Calu3 (cell line): Measurements from ENCODE around the gene TSC2. TPM values are rescaled to one million over a fixed set of nuclear protein-coding genes. Genes with fewer than 3 reads are reported as not detected.

Source experiments
- BruUV-seq: library from RNA; stranded (reverse); fragments of 400-500 nt; replicated peaks from 2 replicates; lab custom pipeline; 2021; lab: Mats Ljungman, UMichigan
- CTCF ChIA-PET: fragments of 300-600 bp; sonication (Branson Sonifier 250); formaldehyde crosslinking; loops from one replicate; lab custom pipeline; 2022; ENCODE audit warnings: antibody characterized with exemption; lab: Charles Lee
- DNase-seq: peaks from one replicate; pipeline ENCODE4 v3.0.0; 2022
- H3K27ac Mint-ChIP-seq: one replicate; pipeline ENCODE4 v1.8.0; 2022; ENCODE audit warnings: mixed read lengths; ENCODE audit not compliant: unreplicated experiment
- H3K27me3 Mint-ChIP-seq: one replicate; pipeline ENCODE4 v1.8.0; 2022; ENCODE audit warnings: mixed read lengths; ENCODE audit not compliant: unreplicated experiment
- H3K36me3 Mint-ChIP-seq: one replicate; pipeline ENCODE4 v1.8.0; 2022; ENCODE audit warnings: mild to moderate bottlenecking, moderate library complexity, mixed read lengths; ENCODE audit not compliant: insufficient read depth, unreplicated experiment
- H3K4me1 Mint-ChIP-seq: one replicate; pipeline ENCODE4 v1.8.0; 2022; ENCODE audit warnings: mild to moderate bottlenecking, low read depth, mixed read lengths; ENCODE audit not compliant: unreplicated experiment
- H3K4me3 Mint-ChIP-seq: one replicate; pipeline ENCODE4 v1.8.0; 2022; ENCODE audit warnings: mild to moderate bottlenecking, low read depth, moderate library complexity, mixed read lengths; ENCODE audit not compliant: unreplicated experiment
- H3K9me3 Mint-ChIP-seq: one replicate; pipeline ENCODE4 v1.8.0; 2022; ENCODE audit warnings: low read depth, mixed read lengths; ENCODE audit not compliant: unreplicated experiment
- intact Hi-C: fragments of 100-400 bp; cut with micrococcal nuclease; formaldehyde crosslinking; loops from one replicate; pipeline ENCODE4 v1.10.0; 2022; ENCODE audit not compliant: unreplicated experiment
- total RNA-seq: library from RNA; stranded (reverse); gene quantifications from 2 replicates; pipeline ENCODE4 v1.2.3, GENCODE V29; 2022
- TF ChIP-seq, protein P1 (sequence below): fragments of 200-600 bp; IDR thresholded peaks from one replicate; pipeline ENCODE4 v1.8.0; 2022; ENCODE audit warnings: antibody characterized with exemption; ENCODE audit not compliant: unreplicated experiment

Gene TSC2
- total RNA-seq, 1 experiment from 2014 or later = 170 TPM

DNA sequence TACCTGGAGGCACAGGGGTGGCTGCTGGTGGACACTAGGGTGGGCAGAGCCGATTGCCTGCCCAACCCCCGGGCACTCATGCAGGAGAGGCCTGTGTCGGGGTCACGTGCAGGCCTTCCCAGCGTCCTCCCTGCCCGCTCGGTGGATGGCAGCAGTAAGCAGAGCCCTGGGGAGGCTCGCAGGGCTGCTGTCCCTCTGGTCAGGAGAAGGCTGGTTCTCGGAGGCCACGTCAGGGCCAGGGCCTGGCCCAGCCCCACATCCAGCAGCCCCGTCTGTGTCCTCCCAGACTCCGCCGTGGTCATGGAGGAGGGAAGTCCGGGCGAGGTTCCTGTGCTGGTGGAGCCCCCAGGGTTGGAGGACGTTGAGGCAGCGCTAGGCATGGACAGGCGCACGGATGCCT, 35.6 kb downstream of the TSC2 start:
- peaks cover 59% of the 10 kb centered on the region for H3K36me3 Mint-ChIP-seq
- no TSS peak for BruUV-seq
- H3K27ac Mint-ChIP-seq = no peak overlapping the region
- H3K9me3 Mint-ChIP-seq = no peaks in the 10 kb centered on the region
- intact Hi-C loops = no loop called here
- TF ChIP-seq, protein P1, sequence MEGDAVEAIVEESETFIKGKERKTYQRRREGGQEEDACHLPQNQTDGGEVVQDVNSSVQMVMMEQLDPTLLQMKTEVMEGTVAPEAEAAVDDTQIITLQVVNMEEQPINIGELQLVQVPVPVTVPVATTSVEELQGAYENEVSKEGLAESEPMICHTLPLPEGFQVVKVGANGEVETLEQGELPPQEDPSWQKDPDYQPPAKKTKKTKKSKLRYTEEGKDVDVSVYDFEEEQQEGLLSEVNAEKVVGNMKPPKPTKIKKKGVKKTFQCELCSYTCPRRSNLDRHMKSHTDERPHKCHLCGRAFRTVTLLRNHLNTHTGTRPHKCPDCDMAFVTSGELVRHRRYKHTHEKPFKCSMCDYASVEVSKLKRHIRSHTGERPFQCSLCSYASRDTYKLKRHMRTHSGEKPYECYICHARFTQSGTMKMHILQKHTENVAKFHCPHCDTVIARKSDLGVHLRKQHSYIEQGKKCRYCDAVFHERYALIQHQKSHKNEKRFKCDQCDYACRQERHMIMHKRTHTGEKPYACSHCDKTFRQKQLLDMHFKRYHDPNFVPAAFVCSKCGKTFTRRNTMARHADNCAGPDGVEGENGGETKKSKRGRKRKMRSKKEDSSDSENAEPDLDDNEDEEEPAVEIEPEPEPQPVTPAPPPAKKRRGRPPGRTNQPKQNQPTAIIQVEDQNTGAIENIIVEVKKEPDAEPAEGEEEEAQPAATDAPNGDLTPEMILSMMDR = no peak
- no peak for DNase-seq
- CTCF ChIA-PET = no interaction called here
- H3K4me1 Mint-ChIP-seq = no peaks in the 10 kb centered on the region
- no peak overlapping the region for H3K4me3 Mint-ChIP-seq
- H3K27me3 Mint-ChIP-seq = no peaks in the 10 kb centered on the region

DNA sequence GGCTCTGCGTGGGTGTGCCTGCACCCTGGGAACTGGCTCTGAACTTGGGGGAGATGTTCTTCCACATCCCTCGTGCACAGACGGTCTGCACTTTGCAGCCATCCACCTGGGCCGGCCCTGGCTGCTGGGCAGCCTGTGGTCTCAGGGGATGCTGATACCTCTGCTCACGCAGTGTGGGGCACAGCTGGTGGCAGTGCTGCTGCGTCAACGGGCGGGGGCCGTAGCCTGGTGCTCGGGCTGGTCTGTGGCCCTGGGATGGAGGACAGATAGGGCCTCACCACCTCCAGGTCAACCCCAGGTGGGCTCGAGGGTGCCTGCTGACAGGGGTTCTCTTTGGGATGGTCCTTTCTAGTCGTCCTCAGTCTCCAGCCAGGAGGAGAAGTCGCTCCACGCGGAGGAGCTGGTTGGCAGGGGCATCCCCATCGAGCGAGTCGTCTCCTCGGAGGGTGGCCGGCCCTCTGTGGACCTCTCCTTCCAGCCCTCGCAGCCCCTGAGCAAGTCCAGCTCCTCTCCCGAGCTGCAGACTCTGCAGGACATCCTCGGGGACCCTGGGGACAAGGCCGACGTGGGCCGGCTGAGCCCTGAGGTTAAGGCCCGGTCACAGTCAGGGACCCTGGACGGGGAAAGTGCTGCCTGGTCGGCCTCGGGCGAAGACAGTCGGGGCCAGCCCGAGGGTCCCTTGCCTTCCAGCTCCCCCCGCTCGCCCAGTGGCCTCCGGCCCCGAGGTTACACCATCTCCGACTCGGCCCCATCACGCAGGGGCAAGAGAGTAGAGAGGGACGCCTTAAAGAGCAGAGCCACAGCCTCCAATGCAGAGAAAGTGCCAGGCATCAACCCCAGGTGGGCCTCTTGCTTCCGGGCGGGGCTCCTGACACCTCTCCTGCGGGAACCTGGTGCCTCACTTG, 36.3 kb downstream of the TSC2 start:
- CTCF ChIA-PET = no interaction called here
- DNase-seq = no peak
- no peak overlapping the region for H3K4me3 Mint-ChIP-seq
- no peak overlapping the region for H3K27ac Mint-ChIP-seq
- no TSS peak for BruUV-seq
- no peaks in the 10 kb centered on the region for H3K4me1 Mint-ChIP-seq
- TF ChIP-seq, protein P1 = no peak
- intact Hi-C loops = no loop called here
- H3K36me3 Mint-ChIP-seq = peaks cover 66% of the 10 kb centered on the region
- H3K27me3 Mint-ChIP-seq = no peaks in the 10 kb centered on the region
- H3K9me3 Mint-ChIP-seq = no peaks in the 10 kb centered on the region

DNA sequence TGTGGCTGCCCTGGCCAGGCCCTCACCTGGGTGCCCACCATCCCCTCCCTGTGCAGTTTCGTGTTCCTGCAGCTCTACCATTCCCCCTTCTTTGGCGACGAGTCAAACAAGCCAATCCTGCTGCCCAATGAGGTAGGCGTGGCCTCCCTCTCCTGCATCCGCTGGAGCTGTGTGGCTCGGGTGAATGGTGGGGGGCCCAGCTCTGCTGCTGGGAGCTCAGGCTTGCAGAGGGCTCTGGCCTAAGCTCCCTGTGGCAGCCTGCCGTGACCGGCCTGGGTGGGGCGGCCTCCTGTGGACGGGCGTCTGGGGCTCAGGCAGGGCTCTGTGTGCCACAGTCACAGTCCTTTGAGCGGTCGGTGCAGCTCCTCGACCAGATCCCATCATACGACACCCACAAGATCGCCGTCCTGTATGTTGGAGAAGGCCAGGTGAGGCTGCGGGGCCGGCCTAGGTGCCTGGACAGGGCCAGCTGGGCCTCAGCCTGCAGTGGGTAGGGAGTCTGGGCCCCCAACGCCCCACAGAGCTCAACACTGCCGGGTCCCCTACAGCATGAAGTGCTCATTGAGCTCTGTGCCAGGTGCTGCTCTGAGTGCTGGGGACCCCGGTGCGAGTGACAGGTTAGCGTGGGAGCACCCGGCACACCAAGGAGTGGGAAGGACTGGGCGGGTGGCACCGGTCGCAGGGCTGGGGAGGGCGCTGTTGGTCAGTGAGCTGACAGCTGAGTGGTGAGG, 37.3 kb downstream of the TSC2 start:
- Mint-ChIP-seq H3K4me3 (no peak overlapping the region), H3K36me3 (peaks cover 64% of the 10 kb centered on the region), H3K9me3 (no peaks in the 10 kb centered on the region), H3K27me3 (no peaks in the 10 kb centered on the region), H3K27ac (no peak overlapping the region), H3K4me1 (no peaks in the 10 kb centered on the region)
- intact Hi-C loops = no loop called here
- DNase-seq = no peak
- BruUV-seq = no TSS peak
- CTCF ChIA-PET = no interaction called here
- TF ChIP-seq, protein P1 = no peak

DNA sequence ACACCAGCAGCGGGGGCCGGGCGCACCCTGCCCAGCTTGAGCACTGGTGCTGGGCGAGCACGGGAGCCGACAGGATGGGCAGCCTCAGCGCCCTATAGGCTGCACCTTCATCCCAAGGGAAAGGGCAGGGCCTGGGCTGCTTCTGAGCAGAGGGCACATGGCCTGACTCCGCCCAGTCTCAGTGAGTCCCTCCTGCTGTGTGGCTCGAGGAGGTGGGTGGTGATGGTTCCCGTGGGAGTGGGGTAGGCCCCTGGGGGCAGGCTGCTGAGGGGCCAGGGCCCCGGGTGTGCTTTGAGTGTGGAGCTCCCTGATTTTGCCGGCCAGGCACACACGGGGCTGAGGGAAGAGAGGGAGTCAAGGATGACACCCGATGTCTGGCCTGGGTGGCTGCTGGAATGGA, 37.9 kb downstream of the TSC2 start:
- TF ChIP-seq, protein P1 = no peak
- H3K27me3 Mint-ChIP-seq = no peaks in the 10 kb centered on the region
- intact Hi-C loops = no loop called here
- no peaks in the 10 kb centered on the region for H3K9me3 Mint-ChIP-seq
- no peak for DNase-seq
- BruUV-seq = no TSS peak
- H3K36me3 Mint-ChIP-seq = peaks cover 64% of the 10 kb centered on the region
- H3K4me3 Mint-ChIP-seq = no peak overlapping the region
- CTCF ChIA-PET = no interaction called here
- no peaks in the 10 kb centered on the region for H3K4me1 Mint-ChIP-seq
- H3K27ac Mint-ChIP-seq = no peak overlapping the region
